Fibroblast of lung (primary cell): ENCODE data around the gene NDUFA12.

Experiments used
- CTCF ChIP-seq, 2 donors: IDR thresholded peaks in 1 of 2; conservative IDR thresholded peaks in 1 of 2; 1 replicate in 1 of 2; 2 replicates in 1 of 2; pipeline ENCODE4 v1.5.1; 2011 to 2012; ENCODE audit warnings: low read length in 2 of 2, control low read depth in 1 of 2, inconsistent platforms in 1 of 2, low read depth in 1 of 2, mild to moderate bottlenecking in 1 of 2
- EZH2 ChIP-seq: IDR thresholded peaks from 2 replicates; pipeline ENCODE4 v1.5.1; 2012; ENCODE audit warnings: low read length, control low read depth, mild to moderate bottlenecking; ENCODE audit errors: missing control alignments

- no peak for TF ChIP-seq CTCF (conservative IDR thresholded peaks at IDR 0.05 in 1 of 2, IDR thresholded peaks at IDR 0.05 in 1 of 2; ENCODE audit: low read depth in 1 of 2, low read length in 2 of 2)
- no peak for TF ChIP-seq EZH2
Observed at GRCh38 chr12:94979941-94980340, 23.6 kb downstream of the NDUFA12 start.
